Left lung (tissue), 10 donors: Measurements from ENCODE around the gene POLDIP3. TPM values are rescaled to one million over a fixed set of nuclear protein-coding genes. Genes with fewer than 3 reads are reported as not detected.
A peak's percentile ranks its signal among the peaks of the same experiment; 100 is the strongest.
"Not testable (repeated sequence)": the region's sequence is repeated elsewhere in the genome, so short reads cannot be mapped to it uniquely, and the experiment has no call there.

Experiments
- ATAC-seq: fragments of 200-7000 bp; cut with Tn5 transposase; one replicate; pipeline ENCODE4 v1.9.1; 2020; ENCODE audit warnings: moderate library complexity
- DNase-seq, 4 donors: peaks; one replicate each; pipeline ENCODE4 v3.0.0-alpha.2; 2013 to 2020
- H3K27ac ChIP-seq, 2 donors: fragments of 200-600 bp; sonication (generic) in 1 of 2; one replicate each; pipeline versions ENCODE4 v1.5.0 to v1.8.0; 2020 to 2021
- H3K27me3 ChIP-seq, 2 donors: fragments of 200-600 bp; sonication (generic) in 1 of 2; one replicate each; pipeline versions ENCODE4 v1.5.0 to v1.8.0; 2020 to 2021
- H3K36me3 ChIP-seq, 2 donors: fragments of 200-600 bp; sonication (generic) in 1 of 2; one replicate each; pipeline versions ENCODE4 v1.5.0 to v1.8.0; 2020 to 2021
- H3K4me1 ChIP-seq, 2 donors: fragments of 200-600 bp; one replicate each; pipeline ENCODE4 v1.8.0; 2021
- H3K4me3 ChIP-seq, 2 donors: fragments of 200-600 bp; sonication (generic) in 1 of 2; one replicate each; pipeline versions ENCODE4 v1.5.0 to v1.8.0; 2020 to 2021; ENCODE audit warnings: mild to moderate bottlenecking in 1 of 2
- H3K9me3 ChIP-seq, 2 donors: fragments of 200-600 bp; sonication (generic) in 1 of 2; one replicate each; pipeline versions ENCODE4 v1.5.0 to v1.8.0; 2020 to 2021
- CTCF ChIP-seq, 2 donors: fragments of 200-600 bp; sonication (generic) in 1 of 2; IDR thresholded peaks; one replicate each; pipeline versions ENCODE4 v1.5.0 to v1.8.0; 2021; ENCODE audit warnings: antibody characterized with exemption in 2 of 2
- intact Hi-C, 2 donors: fragments of 100-400 bp; cut with DNase I; formaldehyde crosslinking; loops; one replicate each; pipeline versions ENCODE4 v1.11.2 to v1.14.2; 2022
- polyA plus RNA-seq, 6 donors: library from polyadenylated mRNA; unstranded; fragments of 120-200 nt; gene quantifications; one replicate each; pipeline ENCODE4 v1.2.1, GENCODE V29; 2013; ENCODE audit not compliant: insufficient read length in 6 of 6
- total RNA-seq, 2 donors: library from RNA; stranded (reverse); fragmentation: NEBNext Ultra II Directional; extraction: Animal tissue kit (Norgen Biotek cat#: 25700); gene quantifications; one replicate each; pipeline ENCODE4 v1.2.1, GENCODE V29; 2021
- donor health status: DM: no; HTN: yes; CAD: no.
- donor health status: DM: no; HTN: no; CAD: no.

POLDIP3 gene
- total and polyA plus RNA-seq, 8 donors = 56.6 to 126 (median 108) TPM

- DNase-seq = no peak
- no peak for ATAC-seq
- TF ChIP-seq CTCF (IDR thresholded peaks at IDR 0.05) = no peak
- Histone ChIP-seq H3K9me3 (no peaks in the 10 kb centered on the region), H3K27ac (no peak overlapping the region), H3K27me3 (no peaks in the 10 kb centered on the region), H3K36me3 (peaks cover 0 to 76% of the 10 kb centered on the region in 2 donors), H3K4me1 (peaks cover 3 to 33% of the 10 kb centered on the region in 2 donors), H3K4me3 (no peak overlapping the region)
- intact Hi-C loops = no loop called here
These were observed 29.6 kb downstream of the POLDIP3 start for GRCh38 chr22:42585096-42585495.

- no peak for TF ChIP-seq CTCF (IDR thresholded peaks at IDR 0.05)
- no peak for DNase-seq
- Histone ChIP-seq H3K27ac (no peak overlapping the region), H3K4me1 (peaks cover 3 to 33% of the 10 kb centered on the region in 2 donors), H3K27me3 (no peaks in the 10 kb centered on the region), H3K4me3 (no peak overlapping the region), H3K36me3 (peaks cover 0 to 75% of the 10 kb centered on the region in 2 donors), H3K9me3 (no peaks in the 10 kb centered on the region)
- intact Hi-C loops = no loop called here
- ATAC-seq = no peak
These were observed 30.2 kb downstream of the POLDIP3 start for GRCh38 chr22:42584364-42584940.

- H3K4me1 ChIP-seq = peaks cover 3 to 33% of the 10 kb centered on the region in 2 donors
- no peak overlapping the region for H3K27ac ChIP-seq
- peaks cover 0 to 74% of the 10 kb centered on the region in 2 donors for H3K36me3 ChIP-seq
- H3K4me3 ChIP-seq = no peak overlapping the region
- H3K9me3 ChIP-seq = no peaks in the 10 kb centered on the region
- no peak for TF ChIP-seq CTCF (IDR thresholded peaks at IDR 0.05)
- no peak for DNase-seq
- no peaks in the 10 kb centered on the region for H3K27me3 ChIP-seq
- no peak for ATAC-seq
- intact Hi-C loops = no loop called here
These were observed 31.7 kb downstream of the POLDIP3 start for GRCh38 chr22:42582987-42583386.

- no peak overlapping the region for H3K27ac ChIP-seq
- TF ChIP-seq CTCF (IDR thresholded peaks at IDR 0.05) = no peak
- H3K9me3 ChIP-seq = no peaks in the 10 kb centered on the region
- peak; percentile 74 to 93 (median 80) for DNase-seq
- H3K36me3 ChIP-seq = peaks cover 0 to 74% of the 10 kb centered on the region in 2 donors
- peak; percentile 96 for ATAC-seq
- H3K4me3 ChIP-seq = peak overlapping the region; percentile 75 to 81
- intact Hi-C loops = no loop called here
- H3K4me1 ChIP-seq = peaks cover 3 to 26% of the 10 kb centered on the region in 2 donors
- H3K27me3 ChIP-seq = no peaks in the 10 kb centered on the region
These were observed 32.6 kb downstream of the POLDIP3 start for GRCh38 chr22:42581762-42582716.

GRCh38 chr22:42581194-42581761 is 33.4 kb downstream of the POLDIP3 start:
- H3K9me3 ChIP-seq, H3K27me3 ChIP-seq, intact Hi-C loops, DNase-seq, H3K27ac ChIP-seq: not testable (repeated sequence)
- H3K4me1 ChIP-seq = peaks cover 3 to 18% of the 10 kb centered on the region in 2 donors
- ATAC-seq = peak; percentile 44
- H3K4me3 ChIP-seq = peak overlapping the region; percentile 75 to 81
- peaks cover 0 to 70% of the 10 kb centered on the region in 2 donors for H3K36me3 ChIP-seq

- H3K27me3 ChIP-seq, H3K9me3 ChIP-seq, H3K27ac ChIP-seq, DNase-seq, ATAC-seq, intact Hi-C loops, H3K4me3 ChIP-seq: not testable (repeated sequence)
- Histone ChIP-seq H3K36me3 (peaks cover 0 to 67% of the 10 kb centered on the region in 2 donors), H3K4me1 (peaks cover 3 to 15% of the 10 kb centered on the region in 2 donors)
These were observed 34.6 kb downstream of the POLDIP3 start for GRCh38 chr22:42580040-42580439.
